NCI-H2196 (cell line): ENCODE data around the gene PFDN1.
"Not testable (repeated sequence)": the region's sequence is repeated elsewhere in the genome, so short reads cannot be mapped to it uniquely, and the experiment has no call there.

Experiments
- DNase-seq: peaks from one replicate; lab custom pipeline; 2025; ENCODE audit not compliant: unreplicated experiment; lab: John Stamatoyannopoulos, UW

PFDN1 gene, protein sequence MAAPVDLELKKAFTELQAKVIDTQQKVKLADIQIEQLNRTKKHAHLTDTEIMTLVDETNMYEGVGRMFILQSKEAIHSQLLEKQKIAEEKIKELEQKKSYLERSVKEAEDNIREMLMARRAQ

DNA sequence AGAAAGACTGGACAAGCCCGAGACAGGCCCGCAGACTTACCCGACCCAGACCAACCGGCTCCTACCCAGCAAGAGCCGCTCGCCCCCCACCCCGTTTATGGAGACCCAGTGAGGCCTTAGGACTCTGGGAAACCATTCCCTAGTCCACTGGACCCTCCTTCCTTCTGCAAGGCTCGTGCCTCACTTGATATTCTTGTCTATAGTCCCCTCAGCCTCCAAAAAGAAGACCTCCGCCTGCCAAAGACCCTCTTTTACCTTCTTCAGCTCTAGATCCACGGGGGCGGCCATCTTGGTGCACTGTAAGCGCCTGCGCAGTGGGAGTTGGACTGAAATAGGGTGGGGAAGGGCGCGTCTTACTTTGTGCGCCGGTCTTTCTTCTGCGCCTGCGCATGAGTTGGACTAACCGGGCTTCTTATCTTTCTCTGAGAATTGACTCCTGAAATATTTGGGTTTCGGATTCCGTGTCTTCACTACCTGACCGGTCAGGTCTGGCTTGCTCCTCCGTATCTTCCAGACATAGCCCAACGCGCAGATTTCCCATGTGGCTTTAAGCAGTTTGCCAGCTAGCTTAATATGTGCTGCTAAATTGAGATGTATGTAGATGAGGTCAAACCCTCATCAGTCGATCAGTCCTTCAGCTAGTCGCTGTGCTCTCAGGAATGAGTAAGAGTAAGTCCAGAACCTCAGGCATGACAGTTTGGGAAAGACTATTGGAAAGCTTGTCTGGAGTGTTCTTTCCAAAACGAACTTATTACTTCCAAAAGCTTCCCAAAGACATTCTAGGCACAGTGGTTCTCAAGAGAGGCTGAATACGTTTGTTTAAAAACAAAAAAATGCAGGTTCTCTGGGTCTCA is at the start of gene PFDN1:
PFDN1 (minus strand) TSS at position 316 of the 854 bp plus-strand sequence; CDS start at position 288, 28 bp downstream.
- DNase-seq, result peak; percentile 93

GRCh38 chr5:140351609-140352334 is 48.9 kb upstream of the PFDN1 start:
- DNase-seq, result peak; percentile 84

DNA sequence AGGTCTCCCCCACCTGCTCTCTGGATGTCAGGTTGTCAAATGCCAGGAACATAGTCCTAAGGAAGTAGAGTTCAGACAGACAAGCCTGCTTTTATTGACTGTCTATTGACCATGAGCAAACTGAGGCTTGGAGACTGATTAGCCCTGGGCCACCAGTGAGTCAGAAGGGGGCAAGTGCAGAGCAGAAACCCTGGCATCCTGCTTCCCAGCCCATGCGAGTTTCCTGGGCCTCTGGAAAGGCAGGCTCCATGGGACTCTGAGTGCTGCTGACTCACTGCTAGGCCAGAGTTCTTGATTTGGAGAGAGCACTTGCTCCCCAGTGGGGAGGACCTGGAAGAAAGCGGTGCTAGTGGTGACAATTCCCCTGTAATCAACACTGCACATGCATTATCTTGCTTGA is 46.3 kb upstream of the PFDN1 start:
- no peak for DNase-seq

DNA sequence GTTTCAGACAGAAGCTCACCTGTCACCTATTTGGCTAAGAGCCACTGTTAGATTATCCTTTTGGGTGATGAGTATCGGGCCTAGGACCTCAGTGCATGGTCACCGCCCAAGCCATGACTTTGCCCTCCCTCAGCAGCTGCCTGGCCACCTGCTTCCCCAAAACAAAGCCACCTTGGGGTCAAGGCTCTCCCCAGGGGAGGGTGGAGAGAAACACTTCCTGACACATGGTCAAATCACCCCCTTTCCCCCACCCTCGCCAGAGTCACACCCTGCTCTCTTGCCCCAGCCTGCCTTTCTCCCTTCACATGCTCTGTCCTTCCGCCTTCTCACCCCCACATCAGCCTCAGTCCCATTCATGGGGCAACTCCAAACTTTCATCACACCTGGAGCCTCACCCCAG is 45.2 kb upstream of the PFDN1 start:
- peak; percentile 51 for DNase-seq

DNA sequence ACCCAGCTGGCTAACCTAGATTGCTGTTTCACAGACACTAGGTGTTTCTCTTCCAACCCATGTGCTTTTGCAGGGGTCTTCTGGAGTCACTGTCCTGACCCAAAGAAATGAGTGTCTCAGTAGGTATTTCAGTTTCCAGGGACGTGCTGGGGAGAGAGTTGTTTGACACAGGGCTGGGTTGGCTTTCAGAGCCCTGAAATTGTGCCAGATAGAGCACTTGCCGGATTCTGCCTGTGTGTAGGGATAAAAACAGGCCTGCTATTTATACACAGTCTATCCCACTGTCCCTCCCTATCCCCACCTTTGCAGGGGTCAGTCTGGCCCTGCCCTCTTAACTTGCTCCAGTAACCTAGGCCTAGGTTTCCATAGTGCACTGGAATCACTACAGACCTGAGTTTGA is 44.5 kb upstream of the PFDN1 start:
- no peak for DNase-seq

DNA sequence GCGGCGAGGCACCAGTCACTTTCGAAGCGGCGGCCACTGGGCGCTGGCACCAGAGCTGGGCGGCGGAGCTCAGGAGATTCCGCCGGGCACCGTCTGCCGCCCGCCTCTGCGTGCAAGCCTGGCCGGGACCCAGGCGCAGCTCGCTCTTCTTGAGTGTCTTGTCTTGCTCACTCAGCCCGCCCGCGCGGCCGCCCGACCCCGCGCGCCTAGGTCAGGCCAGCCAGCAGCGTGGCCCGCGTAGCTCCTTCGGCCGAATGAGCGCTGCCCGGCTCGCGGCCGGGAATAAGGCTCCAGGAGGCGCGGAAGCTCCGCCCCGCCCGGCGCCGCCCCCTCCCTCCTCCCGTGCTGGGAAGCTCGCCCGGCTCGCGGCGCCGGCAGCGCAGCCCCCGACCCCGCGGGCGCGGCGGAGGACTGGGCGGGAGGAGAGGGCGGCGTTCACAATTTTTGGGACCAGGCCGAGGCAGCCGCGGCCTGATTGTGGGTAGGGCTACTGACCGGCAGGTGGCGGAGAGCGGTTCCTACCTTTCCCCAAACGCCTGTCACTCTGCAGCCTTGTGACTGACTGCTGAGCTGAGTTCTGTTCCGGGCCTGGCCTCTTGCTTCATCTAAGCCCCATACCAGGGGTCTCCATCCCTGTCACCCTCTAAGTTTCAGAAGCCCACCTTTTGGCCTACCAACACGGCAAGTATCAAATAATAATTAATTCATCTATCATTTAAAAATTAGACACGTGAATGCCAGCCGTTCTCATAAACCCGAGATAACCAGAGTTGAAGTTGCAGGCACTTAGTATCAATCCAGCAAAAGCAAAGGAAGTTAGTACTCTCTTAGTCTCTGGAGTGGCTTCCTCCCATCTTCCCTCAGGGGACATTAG is 43.7 kb upstream of the PFDN1 start, which contains the start of gene HBEGF:
HBEGF (minus strand) TSS at position 256 of the 874 bp plus-strand sequence. CDS start 275 bp downstream, outside the sequence.
- DNase-seq, result peak; percentile 87

DNA sequence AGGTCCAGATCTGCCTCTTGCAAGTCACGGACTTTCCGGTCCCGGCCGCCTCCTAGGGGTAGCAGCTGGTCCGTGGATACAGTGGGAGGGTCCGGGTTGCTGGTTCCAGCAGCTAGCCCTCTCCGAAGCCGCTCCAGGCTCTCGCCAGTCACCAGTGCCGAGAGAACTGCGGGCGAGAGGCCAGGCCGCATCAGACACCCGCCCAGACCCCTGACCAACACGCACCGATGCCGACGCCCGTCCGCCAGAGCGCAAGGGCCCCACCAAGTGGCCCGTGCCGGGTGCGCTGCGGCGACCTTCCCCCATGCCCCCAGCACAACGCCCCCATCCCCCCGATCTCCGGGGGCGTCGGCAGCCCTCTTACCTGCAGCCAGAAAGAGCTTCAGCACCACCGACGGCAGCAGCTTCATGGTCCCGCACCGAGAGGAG is 43.0 kb upstream of the PFDN1 start:
- DNase-seq, result no peak

GRCh38 chr5:140344683-140345423 is 42.0 kb upstream of the PFDN1 start:
- no peak for DNase-seq

GRCh38 chr5:140343849-140344248 is 40.9 kb upstream of the PFDN1 start:
- DNase-seq, result not testable (repeated sequence)

DNA sequence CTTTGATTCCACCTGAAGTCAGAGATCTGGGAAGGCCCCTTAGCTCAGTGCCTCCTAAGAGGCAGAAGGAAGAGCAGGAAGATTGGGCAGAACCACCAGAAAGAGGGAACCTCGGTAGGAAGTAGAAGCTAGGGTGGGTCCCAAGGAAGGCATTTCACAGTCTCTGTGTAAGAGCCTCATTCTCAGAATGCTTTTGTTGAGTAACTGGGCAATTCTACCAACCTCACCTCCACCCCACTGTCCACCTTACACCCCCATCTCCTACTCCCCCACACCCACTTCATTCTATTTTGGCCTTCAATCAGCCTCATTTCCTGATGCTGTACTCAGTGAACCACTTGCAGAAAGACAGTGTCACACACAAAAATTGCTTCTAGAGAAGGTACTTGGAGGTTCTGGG is 40.0 kb upstream of the PFDN1 start:
- no peak for DNase-seq

GRCh38 chr5:140342287-140342686 is 39.4 kb upstream of the PFDN1 start:
- DNase-seq, result no peak

- no peak for DNase-seq
These were observed 38.7 kb upstream of the PFDN1 start for GRCh38 chr5:140341591-140341990.

DNA sequence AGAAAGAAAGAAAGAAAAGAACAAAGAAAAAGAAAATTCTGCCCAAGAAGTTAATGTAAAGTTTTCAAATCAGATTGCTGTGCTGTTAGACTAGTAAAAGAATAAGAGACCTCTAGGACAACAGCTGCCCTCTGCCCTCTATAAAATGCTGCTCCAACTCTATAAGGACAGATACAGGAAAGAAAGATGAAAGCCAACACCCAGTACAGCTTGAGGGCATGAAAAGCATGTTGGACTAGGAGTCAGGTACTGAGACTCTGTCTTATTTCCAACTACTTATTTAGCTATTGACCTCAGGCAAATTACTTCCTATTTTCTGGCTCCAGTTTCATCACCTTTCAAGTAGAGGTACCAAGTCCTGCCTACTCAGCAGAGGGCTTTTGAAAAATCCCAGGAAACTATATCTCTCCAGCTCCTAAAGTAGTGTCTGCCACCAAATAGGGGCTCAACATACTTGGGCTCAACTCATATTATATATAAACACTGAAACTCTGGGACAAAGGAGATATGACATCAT is 37.8 kb upstream of the PFDN1 start:
- no peak for DNase-seq

- DNase-seq, result no peak
These were observed 36.7 kb upstream of the PFDN1 start for GRCh38 chr5:140339636-140340035.

DNA sequence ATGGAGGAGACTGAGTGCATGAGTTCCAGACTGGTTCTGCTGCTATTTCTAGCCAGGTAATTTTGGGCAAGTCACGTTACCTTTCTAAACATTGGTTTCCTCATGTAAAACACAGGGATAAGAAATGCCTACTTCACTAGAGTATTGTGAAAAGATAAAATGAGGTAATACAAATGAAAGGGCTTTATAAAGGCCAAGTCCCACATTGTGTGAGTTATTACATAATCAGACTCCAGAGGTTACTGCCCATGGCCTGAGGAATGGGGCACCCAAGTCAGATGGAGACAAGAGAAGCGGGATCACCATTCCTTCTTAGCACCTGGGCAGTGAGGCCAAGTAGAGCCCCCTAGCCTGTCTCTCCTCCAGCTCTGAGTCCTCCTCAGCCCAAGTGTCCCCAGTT is 36.0 kb upstream of the PFDN1 start:
- DNase-seq, result no peak

- no peak for DNase-seq
These were observed 35.4 kb upstream of the PFDN1 start for GRCh38 chr5:140338336-140338735.

GRCh38 chr5:140337880-140338279 is 35.0 kb upstream of the PFDN1 start:
- no peak for DNase-seq

DNA sequence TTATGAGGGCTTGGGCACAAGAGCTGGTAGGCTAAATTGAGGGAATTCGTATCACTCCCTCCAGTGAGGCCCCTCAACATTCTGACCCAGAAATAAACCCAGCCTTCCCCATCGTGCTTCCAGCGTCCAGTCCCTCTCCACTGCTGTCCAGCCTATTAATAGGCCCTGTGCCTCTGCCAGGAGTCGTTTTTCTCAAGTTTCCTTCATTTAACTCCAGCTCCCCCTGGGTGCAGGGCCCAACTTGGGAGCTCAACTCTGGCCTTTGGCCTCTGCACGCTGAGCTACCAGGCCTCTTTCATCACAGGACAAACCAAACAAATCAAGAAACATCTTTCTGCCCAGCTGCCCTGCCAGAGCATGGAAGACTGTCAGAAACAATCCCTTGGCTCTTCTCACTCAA is 33.5 kb upstream of the PFDN1 start:
- DNase-seq, result no peak

DNA sequence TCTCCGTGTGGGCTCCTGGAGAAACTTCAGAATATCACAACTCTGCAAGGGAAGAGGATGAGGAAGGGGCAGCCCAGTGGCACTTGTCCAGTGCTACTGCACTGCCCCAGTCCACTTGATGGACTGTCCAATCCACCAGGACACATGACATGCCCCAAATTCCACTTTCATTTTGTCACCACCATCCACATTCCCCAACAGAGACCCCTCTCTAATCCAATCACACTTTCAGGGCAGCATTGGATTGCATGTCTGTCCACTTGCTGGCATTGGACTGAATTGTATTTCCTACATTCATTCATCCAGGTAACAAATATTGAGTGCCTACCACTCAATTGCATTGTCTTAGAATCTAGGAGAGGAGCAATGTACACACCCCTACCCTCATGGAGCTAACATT is 28.7 kb upstream of the PFDN1 start:
- DNase-seq, result no peak
